ENCODE results near the gene TRPV2.

Gene TRPV2

GRCh38 chr17:16474012-16474725 is 58.8 kb downstream of the TRPV2 start:
- DNase-seq (ENCODE audit: low read depth) = no peak

DNA sequence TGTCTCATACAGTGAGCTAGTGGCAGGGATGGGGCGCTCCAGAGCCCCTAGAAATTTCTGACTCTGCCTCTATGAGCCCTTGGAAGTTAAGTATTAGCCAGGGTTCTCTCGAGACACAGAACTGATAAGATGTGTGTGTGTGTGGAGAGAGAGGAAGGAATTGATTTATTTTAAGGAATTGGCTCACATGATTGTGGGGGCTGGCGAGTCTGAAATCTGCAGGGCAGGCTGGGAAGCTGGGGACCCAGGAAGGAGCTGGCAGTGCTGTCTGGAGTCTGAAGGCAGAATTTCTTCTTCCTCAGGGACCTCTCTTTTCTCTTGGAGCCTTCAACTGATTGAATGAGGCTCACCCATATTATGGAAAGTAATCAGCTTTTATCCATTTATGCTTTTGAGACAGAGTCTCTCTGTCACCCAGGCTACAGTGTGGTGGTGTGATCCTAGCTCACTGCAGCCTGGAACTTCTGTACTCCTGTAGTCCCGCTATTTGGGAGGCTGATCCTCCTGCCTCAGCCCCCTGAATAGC is 59.9 kb downstream of the TRPV2 start:
- no peak for DNase-seq (ENCODE audit: low read depth)

DNA sequence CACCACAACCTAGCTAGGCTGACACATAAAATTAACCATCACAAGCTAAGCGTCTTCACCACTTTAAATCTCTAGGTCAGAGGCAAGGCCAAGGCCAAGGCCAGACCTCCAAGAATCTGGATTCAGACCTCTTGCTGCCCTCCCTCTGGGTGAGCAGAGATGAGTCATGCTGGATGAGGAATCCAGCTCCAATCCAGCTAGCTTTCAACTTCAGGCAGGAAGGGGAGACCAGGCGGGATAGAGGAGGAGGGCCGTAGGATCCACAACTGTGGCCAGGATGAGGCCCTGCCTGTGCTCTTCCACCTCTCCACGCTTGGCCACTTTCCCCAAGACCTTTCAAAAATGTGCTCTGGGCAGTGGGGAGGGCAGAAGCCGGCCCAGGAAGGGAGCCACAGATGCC is 61.9 kb downstream of the TRPV2 start:
- no peak for DNase-seq (ENCODE audit: low read depth)

GRCh38 chr17:16477666-16478065 is 62.3 kb downstream of the TRPV2 start:
- DNase-seq (ENCODE audit: low read depth) = no peak

GRCh38 chr17:16478649-16479048 is 63.3 kb downstream of the TRPV2 start:
- no peak for DNase-seq (ENCODE audit: low read depth)

DNA sequence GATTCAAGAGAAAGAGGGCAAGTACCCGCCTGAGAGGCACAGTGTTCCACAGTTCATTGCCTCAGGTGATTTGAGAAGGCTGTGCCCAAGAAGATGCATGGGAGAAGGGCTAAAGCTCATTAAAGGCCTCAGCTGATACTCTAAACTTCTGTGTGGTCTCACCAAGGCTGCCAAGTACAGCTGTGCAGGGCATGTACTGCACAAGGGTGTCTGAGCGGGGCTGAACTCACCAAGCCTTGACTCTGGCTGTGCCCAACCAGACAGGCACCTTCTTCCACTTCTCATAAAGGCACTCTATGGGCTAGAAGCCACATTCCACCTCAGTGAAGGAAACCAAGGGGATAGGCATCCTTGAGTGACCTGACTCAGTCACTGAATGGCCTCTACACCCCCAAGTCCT is 63.9 kb downstream of the TRPV2 start:
- DNase-seq (ENCODE audit: low read depth) = no peak

DNA sequence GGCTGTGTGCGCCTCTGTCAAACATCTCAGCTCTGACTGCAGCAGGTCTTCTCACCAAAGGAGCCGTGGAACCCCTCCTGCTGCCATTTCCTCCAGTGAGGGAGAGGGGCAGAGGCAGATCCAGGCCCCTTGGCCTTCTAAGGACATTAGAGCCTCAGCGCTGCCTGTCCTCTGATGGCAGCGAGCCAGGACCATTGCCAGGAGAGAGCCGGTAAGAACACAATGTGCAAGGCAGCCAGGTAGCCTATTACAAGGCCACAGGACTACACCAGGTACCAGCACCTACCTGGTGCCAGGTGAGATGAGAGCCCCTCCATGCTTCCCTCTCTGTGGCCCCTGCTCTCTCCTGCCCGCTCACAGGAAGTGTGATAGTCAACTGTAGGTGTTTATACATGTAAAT is 65.6 kb downstream of the TRPV2 start:
- no peak for DNase-seq (ENCODE audit: low read depth)

DNA sequence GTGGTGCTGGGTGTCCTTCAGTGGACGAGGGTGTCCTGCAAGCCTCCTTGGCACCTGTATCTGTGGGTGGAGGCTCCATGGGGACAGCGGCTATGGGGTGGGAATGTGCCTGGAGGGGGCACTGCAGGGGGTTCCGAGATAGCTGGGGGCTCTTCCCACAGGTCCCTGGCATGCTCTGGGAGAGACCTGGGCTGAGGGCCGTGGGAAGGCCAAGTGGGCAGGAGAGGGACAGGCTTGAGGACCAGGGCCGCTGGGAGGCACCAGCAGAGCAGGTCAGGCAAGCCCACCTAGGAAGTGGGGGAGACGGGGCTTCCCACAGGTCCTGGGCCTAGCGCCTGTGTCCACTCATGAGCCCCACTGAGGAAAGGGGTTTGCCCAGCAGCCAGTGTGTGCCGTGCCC is 66.9 kb downstream of the TRPV2 start:
- DNase-seq (ENCODE audit: low read depth) = no peak

- DNase-seq (ENCODE audit: low read depth) = no peak
Observed at GRCh38 chr17:16483021-16483645, 67.8 kb downstream of the TRPV2 start.

GRCh38 chr17:16484445-16485175 is 69.2 kb downstream of the TRPV2 start:
- DNase-seq (ENCODE audit: low read depth) = no peak

Measured in activated T-cell treated with anti-CD3 and anti-CD28 coated beads for 24 hours (primary cell).